ENCODE data around the gene CDR2L.

GRCh38 chr17:75039238-75039637 lies 51.8 kb downstream of the CDR2L start:
- TF ChIP-seq EZH2 (IDR thresholded peaks at IDR 0.05): no peak
- TF ChIP-seq POLR2AphosphoS5 (IDR thresholded peaks at IDR 0.05; ENCODE audit: borderline replicate concordance, low read depth, low read length): no peak
